GM12875 (cell line): Measurements from ENCODE around the gene HOXA4.

ENCODE experiments used
- H3K4me3 ChIP-seq: one replicate; pipeline ENCODE4 v1.5.1; 2011; ENCODE audit warnings: low read depth, low read length, control low read depth
- TF ChIP-seq, protein P1 (sequence below): IDR thresholded peaks from 2 replicates; pipeline ENCODE4 v1.5.1; 2011; ENCODE audit warnings: low read depth, mild to moderate bottlenecking, control low read depth, inconsistent platforms, low read length, moderate library complexity, borderline replicate concordance; ENCODE audit not compliant: insufficient read depth

The HOXA4 gene

DNA sequence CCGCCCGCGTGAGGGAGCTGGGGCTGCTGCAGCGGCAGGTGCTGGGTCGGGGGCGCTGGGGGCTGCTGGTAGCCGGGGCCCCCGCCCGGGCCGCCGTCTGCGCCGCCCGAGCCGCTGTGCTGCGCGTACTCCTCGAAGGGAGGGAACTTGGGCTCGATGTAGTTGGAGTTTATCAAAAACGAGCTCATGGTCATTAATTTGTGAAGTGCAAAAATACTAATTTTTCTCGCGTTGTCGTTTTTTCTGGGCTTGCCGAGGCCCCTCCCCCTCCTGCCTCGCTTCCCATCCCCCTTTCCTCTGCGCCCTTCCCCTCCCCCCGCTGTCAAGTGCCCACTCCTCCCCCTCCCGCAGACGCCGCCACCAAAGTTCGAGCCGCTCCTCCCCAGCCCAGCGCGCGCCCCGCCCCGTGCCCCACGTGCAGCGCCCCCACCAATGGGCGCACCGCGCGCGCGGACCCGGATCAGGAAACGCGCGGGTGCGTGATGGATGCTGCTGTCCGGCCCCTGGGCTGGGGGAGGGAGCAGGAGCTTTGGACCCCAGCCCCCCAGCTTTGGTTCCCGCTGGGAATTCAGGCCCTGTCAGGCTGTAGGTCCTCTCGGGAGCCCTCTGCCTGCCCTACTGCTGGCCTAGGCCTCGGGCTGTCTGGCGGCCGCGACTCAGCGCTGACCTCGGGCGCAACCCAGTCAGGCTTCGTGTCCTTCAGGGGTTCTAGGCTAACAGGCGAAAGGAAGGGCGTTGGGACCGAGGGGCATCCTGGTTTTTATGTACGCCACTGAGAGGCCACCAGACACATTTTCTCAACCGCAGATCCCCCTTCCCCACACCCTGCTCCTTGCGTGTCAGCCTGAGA lies at the start of gene HOXA4:
HOXA4 (minus strand) TSS at position 218 of the 850 bp plus-strand sequence; CDS start at position 194, 24 bp downstream.
- TF ChIP-seq, protein P1, sequence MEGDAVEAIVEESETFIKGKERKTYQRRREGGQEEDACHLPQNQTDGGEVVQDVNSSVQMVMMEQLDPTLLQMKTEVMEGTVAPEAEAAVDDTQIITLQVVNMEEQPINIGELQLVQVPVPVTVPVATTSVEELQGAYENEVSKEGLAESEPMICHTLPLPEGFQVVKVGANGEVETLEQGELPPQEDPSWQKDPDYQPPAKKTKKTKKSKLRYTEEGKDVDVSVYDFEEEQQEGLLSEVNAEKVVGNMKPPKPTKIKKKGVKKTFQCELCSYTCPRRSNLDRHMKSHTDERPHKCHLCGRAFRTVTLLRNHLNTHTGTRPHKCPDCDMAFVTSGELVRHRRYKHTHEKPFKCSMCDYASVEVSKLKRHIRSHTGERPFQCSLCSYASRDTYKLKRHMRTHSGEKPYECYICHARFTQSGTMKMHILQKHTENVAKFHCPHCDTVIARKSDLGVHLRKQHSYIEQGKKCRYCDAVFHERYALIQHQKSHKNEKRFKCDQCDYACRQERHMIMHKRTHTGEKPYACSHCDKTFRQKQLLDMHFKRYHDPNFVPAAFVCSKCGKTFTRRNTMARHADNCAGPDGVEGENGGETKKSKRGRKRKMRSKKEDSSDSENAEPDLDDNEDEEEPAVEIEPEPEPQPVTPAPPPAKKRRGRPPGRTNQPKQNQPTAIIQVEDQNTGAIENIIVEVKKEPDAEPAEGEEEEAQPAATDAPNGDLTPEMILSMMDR: no peak
- no peak within 1 kb of the TSS for H3K4me3 ChIP-seq

DNA sequence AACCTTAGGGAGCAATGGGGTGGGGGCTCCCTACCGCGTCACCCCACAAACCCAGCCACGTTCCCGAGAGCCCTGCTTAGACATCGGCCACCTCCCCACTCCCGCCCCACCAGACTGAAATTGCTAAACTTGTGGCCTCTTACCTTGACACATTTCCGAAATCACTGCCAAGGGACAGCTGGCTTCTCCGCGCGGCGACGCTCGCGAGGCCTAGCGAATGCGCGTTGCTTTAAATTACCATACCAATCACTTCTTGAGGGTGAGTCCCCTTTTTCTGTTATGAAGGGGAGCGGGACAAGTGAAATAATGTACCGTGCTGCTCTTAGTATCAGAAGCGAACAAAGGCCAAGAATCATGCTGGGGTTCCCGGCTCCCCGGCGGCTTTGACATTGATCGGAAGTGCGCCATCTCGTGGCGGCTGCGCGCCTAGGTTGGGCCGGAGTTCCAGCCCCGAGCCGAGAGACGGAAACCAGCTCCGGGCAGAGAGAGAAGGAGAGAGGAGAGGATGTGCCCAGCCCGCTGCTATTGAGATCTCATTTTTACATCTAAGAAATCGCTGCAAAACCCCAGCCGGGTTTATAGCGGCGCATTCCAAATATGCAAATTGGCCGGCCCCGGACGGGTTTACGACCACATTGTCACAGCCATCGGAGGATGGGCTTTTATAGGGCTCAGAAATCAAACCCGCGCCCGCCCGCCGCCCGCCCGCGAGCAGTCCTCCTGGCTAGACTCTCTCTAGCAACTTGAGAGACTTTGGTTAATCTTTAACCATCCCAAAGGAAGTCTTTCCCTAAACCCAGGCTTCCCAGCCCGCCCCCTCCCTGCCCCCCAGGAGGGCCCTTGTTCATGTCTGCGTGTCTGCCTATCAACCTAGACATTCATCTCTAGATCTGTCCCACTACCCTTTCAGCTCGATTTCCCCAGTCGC lies 49.2 kb upstream of the HOXA4 start:
- TF ChIP-seq, protein P1: peak; percentile 75
- no peak overlapping the region for H3K4me3 ChIP-seq

DNA sequence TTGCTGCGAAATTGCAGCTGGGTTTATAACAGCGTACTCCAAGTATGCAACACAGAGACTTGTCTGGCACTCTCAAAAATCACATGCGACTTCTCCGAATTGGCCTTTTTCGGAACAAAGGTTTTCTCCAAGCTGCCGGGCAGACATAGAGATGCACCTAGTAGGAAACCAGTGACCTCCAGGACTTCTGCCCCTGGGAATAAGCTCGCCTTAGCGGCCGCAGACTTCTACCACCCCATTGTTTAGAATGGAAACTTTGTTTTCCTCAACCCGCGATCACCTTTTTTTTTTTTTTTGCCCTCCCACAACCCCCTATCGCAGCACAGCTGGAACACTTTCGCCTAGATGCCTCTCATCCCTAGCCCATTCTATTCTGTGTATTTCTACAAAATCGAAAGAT lies 48.5 kb upstream of the HOXA4 start:
- TF ChIP-seq, protein P1: no peak
- H3K4me3 ChIP-seq: no peak overlapping the region

DNA sequence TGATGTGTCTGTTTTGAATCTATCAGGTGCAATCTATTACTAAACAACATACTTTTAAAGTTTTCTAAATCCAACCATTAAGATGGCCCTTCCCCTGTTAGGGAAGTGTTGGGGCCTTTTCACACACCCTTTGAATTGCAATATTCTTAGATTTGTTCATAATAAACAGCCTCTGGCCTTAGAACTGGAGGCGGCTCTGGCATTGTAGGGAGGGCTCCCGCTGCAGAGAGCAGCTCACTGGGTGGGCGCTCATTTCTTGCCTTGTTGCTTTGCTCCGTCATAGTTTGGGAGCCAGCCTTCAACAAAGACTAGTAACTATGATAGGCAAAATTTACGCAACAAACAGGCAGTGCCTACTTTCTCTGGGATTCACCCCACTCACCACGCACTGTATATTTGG lies 47.8 kb upstream of the HOXA4 start:
- TF ChIP-seq, protein P1: no peak
- no peak overlapping the region for H3K4me3 ChIP-seq

DNA sequence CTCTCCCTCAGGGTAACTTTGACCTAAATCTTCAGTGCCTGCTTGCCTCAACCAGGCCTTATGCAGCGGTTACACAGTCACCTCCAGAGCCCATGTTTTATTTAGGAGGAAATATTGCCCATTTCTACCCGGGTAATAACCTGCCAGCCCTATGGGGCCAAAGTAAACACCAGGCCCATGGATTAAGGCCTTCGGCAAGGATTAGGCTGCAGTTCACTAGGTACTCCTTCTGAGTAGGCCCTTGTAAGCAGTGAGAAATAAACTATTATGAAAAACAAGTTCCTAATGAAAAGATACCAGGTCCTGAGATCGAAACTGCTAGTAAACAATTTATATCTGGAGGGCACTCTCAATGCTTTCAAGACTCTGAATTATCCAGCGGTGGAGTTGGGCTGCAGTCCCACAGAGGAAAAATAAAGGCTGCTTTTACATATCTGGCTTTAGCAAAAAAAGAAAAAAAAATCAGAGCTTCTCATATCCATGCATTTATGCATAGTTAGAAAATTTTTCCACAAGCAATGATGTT lies 47.3 kb upstream of the HOXA4 start:
- no peak overlapping the region for H3K4me3 ChIP-seq
- TF ChIP-seq, protein P1: no peak

DNA sequence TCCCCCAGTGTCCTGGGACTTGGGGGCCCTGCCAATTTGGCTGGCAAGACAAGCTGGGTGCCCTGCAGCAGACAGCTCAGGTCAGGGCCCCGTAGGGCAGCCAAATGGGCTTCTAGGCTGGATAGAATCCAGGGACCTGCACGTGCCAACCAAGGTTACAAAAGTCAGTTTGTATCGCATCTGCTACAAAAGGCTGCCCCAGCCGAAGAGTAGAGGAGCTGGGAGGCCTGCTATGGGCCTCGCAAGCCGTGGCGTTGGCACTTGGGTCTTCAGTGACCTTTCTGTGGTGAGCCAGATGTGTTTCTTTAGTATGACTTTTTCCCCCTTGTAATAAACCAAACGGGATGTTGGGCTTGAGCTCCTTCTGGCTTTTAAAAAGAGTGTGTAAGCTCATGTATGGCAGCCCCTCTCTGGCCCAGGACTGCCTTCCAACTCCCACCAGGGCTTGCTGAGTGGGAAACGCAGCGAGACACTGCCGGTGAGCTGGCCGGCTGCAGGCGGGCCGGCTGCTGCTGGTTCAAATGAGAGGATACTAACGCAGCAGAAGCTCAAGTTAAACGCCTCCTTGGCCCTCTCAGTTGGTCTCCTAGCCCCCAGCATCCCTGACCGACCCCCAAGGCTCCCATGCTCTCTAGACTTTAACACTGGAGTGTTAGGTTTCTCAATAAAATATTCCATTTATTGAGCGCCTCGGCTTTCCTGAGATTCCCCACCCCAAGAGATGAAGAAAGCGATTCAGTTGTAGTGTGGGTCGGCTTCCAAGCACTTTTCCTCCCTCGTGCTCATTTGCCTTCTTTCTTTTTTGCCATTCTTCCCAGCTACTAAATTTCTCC lies 46.6 kb upstream of the HOXA4 start:
- no peak overlapping the region for H3K4me3 ChIP-seq
- TF ChIP-seq, protein P1: no peak
